GM13976 (cell line): ENCODE results near the gene ARHGAP26.

Experiments used
- DNase-seq: peaks from one replicate; pipeline ENCODE4 v3.0.0; 2012; ENCODE audit warnings: low spot score
- CTCF ChIP-seq: IDR thresholded peaks from 2 replicates; pipeline ENCODE4 v1.5.1; 2012; ENCODE audit warnings: borderline replicate concordance, mild to moderate bottlenecking; ENCODE audit not compliant: insufficient read depth; ENCODE audit errors: extremely low read depth, missing control alignments, control extremely low read depth
- in situ Hi-C: fragments of 300-500 bp; cut with MboI; formaldehyde crosslinking; loops from one replicate; pipeline ENCODE4 v1.12.0; 2022; ENCODE audit warnings: low sequenced_read_pairs, mixed read lengths, inconsistent platforms; ENCODE audit not compliant: unreplicated experiment

Gene ARHGAP26

DNA sequence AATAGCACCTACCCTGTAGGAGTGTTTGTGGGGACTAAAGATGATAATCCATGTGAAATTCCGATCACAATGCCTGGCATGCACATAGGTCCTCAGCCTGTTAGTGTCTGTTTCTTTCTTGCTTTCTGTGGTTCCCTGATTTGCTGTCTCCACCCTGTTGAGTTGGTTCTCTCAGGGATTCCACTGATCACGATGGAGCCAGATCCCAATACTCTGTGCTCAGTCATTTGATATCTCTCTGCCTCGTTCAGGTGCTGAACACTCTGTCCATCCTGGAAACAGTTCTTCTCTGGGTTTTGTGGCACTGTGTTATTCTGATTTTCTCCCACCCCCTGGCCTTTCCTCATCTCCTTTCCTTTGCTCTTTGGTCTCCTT is 60.8 kb downstream of the ARHGAP26 start:
- DNase-seq: no peak
- in situ Hi-C loops: no loop called here
- TF ChIP-seq CTCF: no peak

DNA sequence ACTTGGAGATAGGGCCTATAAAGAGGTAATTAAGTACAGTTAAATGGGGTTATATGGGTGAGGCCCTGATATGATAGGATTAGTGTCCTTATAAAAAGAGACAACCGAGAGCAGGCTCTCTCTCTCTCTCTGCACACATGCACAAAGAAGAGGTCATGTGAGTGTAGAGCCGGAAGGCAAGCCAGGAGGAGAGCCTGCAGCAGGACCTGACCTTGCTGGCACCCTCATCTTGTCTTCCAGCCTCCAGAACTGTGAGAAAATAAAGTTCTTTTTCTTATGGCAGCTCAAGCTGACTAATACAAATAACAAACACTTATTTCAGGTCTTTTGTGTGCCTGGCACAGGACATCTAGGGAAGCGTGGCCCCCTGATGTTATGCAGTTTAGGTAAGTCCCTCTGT is 62.1 kb downstream of the ARHGAP26 start:
- in situ Hi-C loops: no loop called here
- no peak for TF ChIP-seq CTCF
- no peak for DNase-seq

- in situ Hi-C loops: no loop called here
- TF ChIP-seq CTCF: no peak
- no peak for DNase-seq
Observed at GRCh38 chr5:142833517-142834449, 63.6 kb downstream of the ARHGAP26 start.

DNA sequence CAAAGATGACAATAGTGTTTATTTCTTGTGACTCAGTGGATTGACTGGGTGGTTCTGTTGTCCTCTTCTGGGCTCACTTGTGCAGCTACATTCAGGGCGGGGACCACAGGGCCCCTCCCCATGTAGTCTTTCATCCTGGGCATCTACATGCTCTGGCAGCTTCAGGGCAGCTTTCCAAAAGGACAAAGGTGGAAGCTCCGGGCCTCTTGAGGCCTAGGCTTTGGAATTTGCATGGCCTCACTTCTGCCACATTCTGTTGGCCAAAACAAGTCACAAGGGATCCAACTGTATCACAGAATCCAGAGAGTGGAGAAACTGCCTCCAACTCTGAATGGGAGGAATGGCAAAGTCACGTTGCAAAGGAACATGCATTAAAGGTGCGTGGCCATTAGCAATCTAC is 64.3 kb downstream of the ARHGAP26 start:
- no peak for DNase-seq
- no peak for TF ChIP-seq CTCF
- in situ Hi-C loops: no loop called here

DNA sequence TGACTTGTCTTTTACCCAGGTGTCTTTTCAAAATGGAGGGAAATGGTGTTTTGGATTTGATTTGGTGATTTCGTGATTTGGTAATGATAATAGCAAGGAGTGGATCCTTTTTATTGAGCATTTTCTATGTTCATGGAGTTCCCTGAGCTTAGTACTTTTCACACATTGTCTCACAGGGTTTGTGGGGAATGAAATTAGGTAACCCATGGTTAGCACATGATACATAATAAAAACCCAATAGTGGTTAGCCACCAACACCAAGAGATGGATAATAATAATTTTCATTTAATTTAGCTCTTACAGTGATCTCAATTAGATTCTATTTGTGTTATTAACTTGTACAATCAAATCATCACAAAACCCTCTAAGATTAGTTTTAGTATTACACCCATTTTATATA is 65.4 kb downstream of the ARHGAP26 start:
- in situ Hi-C loops: no loop called here

GRCh38 chr5:142836048-142836447 is 65.9 kb downstream of the ARHGAP26 start:
- in situ Hi-C loops: no loop called here
- no peak for DNase-seq
- TF ChIP-seq CTCF: no peak

More for the DNA sequence above, 65.4 kb downstream of the ARHGAP26 start:
- DNase-seq: no peak
- no peak for TF ChIP-seq CTCF
